Liver (tissue), 3 donors: ENCODE results near the gene PLCB3.

Experiments used
- FOXA2 ChIP-seq: IDR thresholded peaks from 2 replicates; pipeline ENCODE4 v1.6.1; 2016; ENCODE audit warnings: antibody characterized with exemption
- GABPA ChIP-seq, 2 donors: IDR thresholded peaks in 1 of 2; conservative IDR thresholded peaks in 1 of 2; 2 replicates each; pipeline ENCODE4 v1.6.1; 2016; ENCODE audit warnings: antibody characterized with exemption in 2 of 2, mild to moderate bottlenecking in 1 of 2, moderate library complexity in 1 of 2
- JUND ChIP-seq, 2 donors: IDR thresholded peaks; 2 replicates each; pipeline ENCODE4 v1.6.1; 2016; ENCODE audit warnings: antibody characterized with exemption in 2 of 2
- RAD21 ChIP-seq, 2 donors: IDR thresholded peaks; 2 replicates each; pipeline ENCODE4 v1.6.1; 2016; ENCODE audit warnings: antibody characterized with exemption in 2 of 2, mild to moderate bottlenecking in 2 of 2
- TAF1 ChIP-seq: conservative IDR thresholded peaks from 2 replicates; pipeline ENCODE4 v1.6.1; 2016; ENCODE audit warnings: antibody characterized with exemption, mild to moderate bottlenecking
- YY1 ChIP-seq: IDR thresholded peaks from 2 replicates; pipeline ENCODE4 v1.6.1; 2016; ENCODE audit warnings: antibody characterized with exemption, mild to moderate bottlenecking
- TF ChIP-seq, protein P1 (sequence below): fragments of 150-350 bp; IDR thresholded peaks from 2 replicates; pipeline ENCODE4 v1.5.1; 2017; ENCODE audit warnings: improper control_type of control experiment, low read depth, low read length; ENCODE audit not compliant: missing input control
- TF ChIP-seq, protein P2 (sequence below): IDR thresholded peaks from 2 replicates; pipeline ENCODE4 v1.6.1; 2016; ENCODE audit warnings: antibody characterized with exemption, mild to moderate bottlenecking
- TF ChIP-seq, protein P3 (sequence below): IDR thresholded peaks from 2 replicates; pipeline ENCODE4 v1.6.1; 2016; ENCODE audit warnings: antibody characterized with exemption
- TF ChIP-seq, protein P4 (sequence below): IDR thresholded peaks from 2 replicates; pipeline ENCODE4 v1.6.1; 2016; ENCODE audit warnings: antibody characterized with exemption
- donor health status: healthy.
- donor health status: healthy.

DNA sequence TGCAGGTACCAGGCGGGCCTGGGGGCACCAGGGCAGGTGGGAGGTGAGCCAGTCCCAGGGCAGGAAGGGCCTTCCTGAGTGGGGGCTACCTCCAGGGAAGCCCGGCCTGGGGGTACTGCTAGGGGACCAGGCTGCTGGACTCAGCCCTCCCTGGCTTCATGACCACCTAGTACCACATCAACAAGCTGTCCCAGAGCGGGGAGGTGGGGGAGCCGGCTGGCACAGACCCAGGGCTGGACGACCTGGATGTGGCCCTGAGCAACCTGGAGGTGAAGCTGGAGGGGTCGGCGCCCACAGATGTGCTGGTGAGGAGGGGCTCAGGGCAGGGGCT, 32.0 kb upstream of the PLCB3 start:
- TF ChIP-seq FOXA2 (no peak), JUND (IDR thresholded peaks at IDR 0.05) (no peak), YY1 (no peak), RAD21 (IDR thresholded peaks at IDR 0.05) (no peak), TAF1 (no peak), GABPA (IDR thresholded peaks at IDR 0.05 in 1 of 2, conservative IDR thresholded peaks at IDR 0.05 in 1 of 2) (no peak)
- TF ChIP-seq, protein P1, sequence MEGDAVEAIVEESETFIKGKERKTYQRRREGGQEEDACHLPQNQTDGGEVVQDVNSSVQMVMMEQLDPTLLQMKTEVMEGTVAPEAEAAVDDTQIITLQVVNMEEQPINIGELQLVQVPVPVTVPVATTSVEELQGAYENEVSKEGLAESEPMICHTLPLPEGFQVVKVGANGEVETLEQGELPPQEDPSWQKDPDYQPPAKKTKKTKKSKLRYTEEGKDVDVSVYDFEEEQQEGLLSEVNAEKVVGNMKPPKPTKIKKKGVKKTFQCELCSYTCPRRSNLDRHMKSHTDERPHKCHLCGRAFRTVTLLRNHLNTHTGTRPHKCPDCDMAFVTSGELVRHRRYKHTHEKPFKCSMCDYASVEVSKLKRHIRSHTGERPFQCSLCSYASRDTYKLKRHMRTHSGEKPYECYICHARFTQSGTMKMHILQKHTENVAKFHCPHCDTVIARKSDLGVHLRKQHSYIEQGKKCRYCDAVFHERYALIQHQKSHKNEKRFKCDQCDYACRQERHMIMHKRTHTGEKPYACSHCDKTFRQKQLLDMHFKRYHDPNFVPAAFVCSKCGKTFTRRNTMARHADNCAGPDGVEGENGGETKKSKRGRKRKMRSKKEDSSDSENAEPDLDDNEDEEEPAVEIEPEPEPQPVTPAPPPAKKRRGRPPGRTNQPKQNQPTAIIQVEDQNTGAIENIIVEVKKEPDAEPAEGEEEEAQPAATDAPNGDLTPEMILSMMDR = no peak
- TF ChIP-seq, protein P2, sequence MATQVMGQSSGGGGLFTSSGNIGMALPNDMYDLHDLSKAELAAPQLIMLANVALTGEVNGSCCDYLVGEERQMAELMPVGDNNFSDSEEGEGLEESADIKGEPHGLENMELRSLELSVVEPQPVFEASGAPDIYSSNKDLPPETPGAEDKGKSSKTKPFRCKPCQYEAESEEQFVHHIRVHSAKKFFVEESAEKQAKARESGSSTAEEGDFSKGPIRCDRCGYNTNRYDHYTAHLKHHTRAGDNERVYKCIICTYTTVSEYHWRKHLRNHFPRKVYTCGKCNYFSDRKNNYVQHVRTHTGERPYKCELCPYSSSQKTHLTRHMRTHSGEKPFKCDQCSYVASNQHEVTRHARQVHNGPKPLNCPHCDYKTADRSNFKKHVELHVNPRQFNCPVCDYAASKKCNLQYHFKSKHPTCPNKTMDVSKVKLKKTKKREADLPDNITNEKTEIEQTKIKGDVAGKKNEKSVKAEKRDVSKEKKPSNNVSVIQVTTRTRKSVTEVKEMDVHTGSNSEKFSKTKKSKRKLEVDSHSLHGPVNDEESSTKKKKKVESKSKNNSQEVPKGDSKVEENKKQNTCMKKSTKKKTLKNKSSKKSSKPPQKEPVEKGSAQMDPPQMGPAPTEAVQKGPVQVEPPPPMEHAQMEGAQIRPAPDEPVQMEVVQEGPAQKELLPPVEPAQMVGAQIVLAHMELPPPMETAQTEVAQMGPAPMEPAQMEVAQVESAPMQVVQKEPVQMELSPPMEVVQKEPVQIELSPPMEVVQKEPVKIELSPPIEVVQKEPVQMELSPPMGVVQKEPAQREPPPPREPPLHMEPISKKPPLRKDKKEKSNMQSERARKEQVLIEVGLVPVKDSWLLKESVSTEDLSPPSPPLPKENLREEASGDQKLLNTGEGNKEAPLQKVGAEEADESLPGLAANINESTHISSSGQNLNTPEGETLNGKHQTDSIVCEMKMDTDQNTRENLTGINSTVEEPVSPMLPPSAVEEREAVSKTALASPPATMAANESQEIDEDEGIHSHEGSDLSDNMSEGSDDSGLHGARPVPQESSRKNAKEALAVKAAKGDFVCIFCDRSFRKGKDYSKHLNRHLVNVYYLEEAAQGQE = no peak
- TF ChIP-seq, protein P3, sequence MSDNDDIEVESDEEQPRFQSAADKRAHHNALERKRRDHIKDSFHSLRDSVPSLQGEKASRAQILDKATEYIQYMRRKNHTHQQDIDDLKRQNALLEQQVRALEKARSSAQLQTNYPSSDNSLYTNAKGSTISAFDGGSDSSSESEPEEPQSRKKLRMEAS = no peak
- TF ChIP-seq, protein P4, sequence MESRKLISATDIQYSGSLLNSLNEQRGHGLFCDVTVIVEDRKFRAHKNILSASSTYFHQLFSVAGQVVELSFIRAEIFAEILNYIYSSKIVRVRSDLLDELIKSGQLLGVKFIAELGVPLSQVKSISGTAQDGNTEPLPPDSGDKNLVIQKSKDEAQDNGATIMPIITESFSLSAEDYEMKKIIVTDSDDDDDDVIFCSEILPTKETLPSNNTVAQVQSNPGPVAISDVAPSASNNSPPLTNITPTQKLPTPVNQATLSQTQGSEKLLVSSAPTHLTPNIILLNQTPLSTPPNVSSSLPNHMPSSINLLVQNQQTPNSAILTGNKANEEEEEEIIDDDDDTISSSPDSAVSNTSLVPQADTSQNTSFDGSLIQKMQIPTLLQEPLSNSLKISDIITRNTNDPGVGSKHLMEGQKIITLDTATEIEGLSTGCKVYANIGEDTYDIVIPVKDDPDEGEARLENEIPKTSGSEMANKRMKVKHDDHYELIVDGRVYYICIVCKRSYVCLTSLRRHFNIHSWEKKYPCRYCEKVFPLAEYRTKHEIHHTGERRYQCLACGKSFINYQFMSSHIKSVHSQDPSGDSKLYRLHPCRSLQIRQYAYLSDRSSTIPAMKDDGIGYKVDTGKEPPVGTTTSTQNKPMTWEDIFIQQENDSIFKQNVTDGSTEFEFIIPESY = no peak
